HEK293T (cell line): ENCODE results near the gene NRM.
"Not testable (repeated sequence)": the region's sequence is repeated elsewhere in the genome, so short reads cannot be mapped to it uniquely, and the experiment has no call there.

ENCODE experiments used
- BHLHE40 ChIP-seq: fragments of 450-650 bp; IDR thresholded peaks from 2 replicates; pipeline ENCODE4 v1.6.1; 2016; ENCODE audit warnings: mild to moderate bottlenecking, moderate library complexity, borderline replicate concordance
- ELF4 ChIP-seq: fragments of 450-650 bp; IDR thresholded peaks from 2 replicates; pipeline ENCODE4 v1.6.1; 2017; ENCODE audit warnings: antibody characterized with exemption
- FOXK2 ChIP-seq: fragments of 450-650 bp; IDR thresholded peaks from 2 replicates; pipeline ENCODE4 v1.6.1; 2016; ENCODE audit warnings: mild to moderate bottlenecking
- FOXM1 ChIP-seq: fragments of 450-650 bp; IDR thresholded peaks from 2 replicates; pipeline ENCODE4 v1.6.1; 2017; ENCODE audit warnings: mild to moderate bottlenecking, borderline replicate concordance
- HDGF ChIP-seq: fragments of 450-650 bp; IDR thresholded peaks from 2 replicates; pipeline ENCODE4 v1.6.1; 2017; ENCODE audit warnings: antibody characterized with exemption, borderline replicate concordance
- NFRKB ChIP-seq: fragments of 450-650 bp; IDR thresholded peaks from 2 replicates; pipeline ENCODE4 v1.6.1; 2016; ENCODE audit warnings: mild to moderate bottlenecking, moderate library complexity
- SP1 ChIP-seq: fragments of 450-650 bp; IDR thresholded peaks from 2 replicates; pipeline ENCODE4 v1.6.1; 2017
- SUZ12 ChIP-seq: fragments of 450-650 bp; IDR thresholded peaks from 2 replicates; pipeline ENCODE4 v1.6.1; 2016; ENCODE audit warnings: mild to moderate bottlenecking
- TARDBP ChIP-seq: fragments of 450-650 bp; IDR thresholded peaks from 2 replicates; pipeline ENCODE4 v1.6.1; 2016
- ZNF384 ChIP-seq: fragments of 450-650 bp; IDR thresholded peaks from 2 replicates; pipeline ENCODE4 v1.6.1; 2016

- TF ChIP-seq BHLHE40, SP1, ZNF384, FOXK2, NFRKB, HDGF, SUZ12, TARDBP, ELF4, FOXM1: not testable (repeated sequence)
Measured at GRCh38 chr6:30723159-30723842, 32.5 kb upstream of the NRM start.
